Spinal cord (tissue), 10 donors: ENCODE data around the gene REST. TPM values are rescaled to one million over a fixed set of nuclear protein-coding genes. Genes with fewer than 3 reads are reported as not detected.

Experiments used
- DNase-seq, 6 donors: peaks; one replicate each; pipeline versions ENCODE4 v3.0.0 to v3.0.0-alpha.2; 2013 to 2015; ENCODE audit warnings: low spot score in 6 of 6, low read depth in 4 of 6
- H3K27ac ChIP-seq: one replicate; pipeline ENCODE4 v1.5.1; 2013; ENCODE audit warnings: low read depth, low read length, control low read depth
- H3K27me3 ChIP-seq: one replicate; pipeline ENCODE4 v1.6.1; 2013; ENCODE audit warnings: low read length; ENCODE audit not compliant: control insufficient read depth, insufficient read depth
- H3K36me3 ChIP-seq: one replicate; pipeline ENCODE4 v1.6.1; 2013; ENCODE audit warnings: low read length; ENCODE audit not compliant: control insufficient read depth, insufficient read depth
- H3K4me1 ChIP-seq: one replicate; pipeline ENCODE4 v1.6.1; 2013; ENCODE audit warnings: low read length; ENCODE audit not compliant: control insufficient read depth, insufficient read depth
- H3K4me3 ChIP-seq: one replicate; pipeline ENCODE4 v1.5.1; 2013; ENCODE audit warnings: low read depth, low read length, control low read depth
- H3K9me3 ChIP-seq: one replicate; pipeline ENCODE4 v1.6.1; 2013; ENCODE audit warnings: low read length; ENCODE audit not compliant: control insufficient read depth, insufficient read depth
- WGBS: methylation state at CpG from one replicate; pipeline ENCODE4 v1.1.5; 2013; ENCODE audit warnings: missing lambda C conversion rate; ENCODE audit not compliant: insufficient coverage; 5-methylcytosine and 5-hydroxymethylcytosine counted together
- polyA plus RNA-seq, 2 donors: library from polyadenylated mRNA; unstranded; fragments of 120-200 nt; gene quantifications; one replicate each; pipeline ENCODE4 v1.2.1, GENCODE V29; 2013; ENCODE audit not compliant: insufficient read length in 2 of 2
- small RNA-seq: library from RNA; depleted of rRNA; stranded (forward); fragments of <200 nt; gene quantifications from one replicate; pipeline ENCODE3, GENCODE V24; 2014; ENCODE audit warnings: low replicate concordance
- total RNA-seq, 2 donors: library from RNA; depleted of rRNA in 1 of 2; stranded (reverse); fragments of 120-200 nt in 1 of 2; fragments of >200 nt in 1 of 2; gene quantifications; one replicate each; pipeline versions ENCODE4 v1.2.3 to v1.2.4, GENCODE V29; 2013 to 2014
- donor health status: healthy.

REST gene
- total and polyA plus RNA-seq, 4 donors, result 12.3 to 42.9 (median 21.9) TPM

GRCh38 chr4:56986952-56987351 is 79.3 kb downstream of the REST start:
- H3K4me1 ChIP-seq, result no peaks in the 10 kb centered on the region
- no peak for DNase-seq
- H3K36me3 ChIP-seq, result peaks cover 30% of the 10 kb centered on the region
- no peaks in the 10 kb centered on the region for H3K9me3 ChIP-seq
- no peak overlapping the region for H3K4me3 ChIP-seq
- no CpG with 5 or more reads among the region's 3 CpGs for WGBS
- H3K27me3 ChIP-seq, result no peaks in the 10 kb centered on the region
- H3K27ac ChIP-seq, result no peak overlapping the region

- no peak overlapping the region for H3K27ac ChIP-seq
- no peak for DNase-seq
- H3K4me3 ChIP-seq, result no peak overlapping the region
- H3K4me1 ChIP-seq, result no peaks in the 10 kb centered on the region
- H3K36me3 ChIP-seq, result peaks cover 38% of the 10 kb centered on the region
- no peaks in the 10 kb centered on the region for H3K27me3 ChIP-seq
- WGBS, result no CpG with 5 or more reads among the region's 6 CpGs
- no peaks in the 10 kb centered on the region for H3K9me3 ChIP-seq
These were observed 82.6 kb downstream of the REST start for GRCh38 chr4:56990109-56990905.

- Histone ChIP-seq H3K4me3 (no peak overlapping the region), H3K9me3 (no peaks in the 10 kb centered on the region), H3K36me3 (peaks cover 34% of the 10 kb centered on the region), H3K4me1 (no peaks in the 10 kb centered on the region), H3K27me3 (no peaks in the 10 kb centered on the region), H3K27ac (peak overlapping the region; percentile 36)
- DNase-seq, result peak; percentile 58 to 97 (median 84)
- 52% methylated on average over 2 of the region's 7 CpGs for WGBS
These were observed 87.8 kb downstream of the REST start for GRCh38 chr4:56995525-56995924.

GRCh38 chr4:56999751-57000150 is 92.1 kb downstream of the REST start:
- WGBS, result 100% methylated on average over 1 of the region's 1 CpG

GRCh38 chr4:57013543-57014120 is 105.9 kb downstream of the REST start:
- no peak for DNase-seq
- Histone ChIP-seq H3K27me3 (no peaks in the 10 kb centered on the region), H3K36me3 (peaks cover 34% of the 10 kb centered on the region), H3K4me3 (no peak overlapping the region), H3K27ac (no peak overlapping the region), H3K9me3 (no peaks in the 10 kb centered on the region), H3K4me1 (no peaks in the 10 kb centered on the region)
- WGBS, result 100% methylated on average over 1 of the region's 4 CpGs

More at GRCh38 chr4:56999751-57000150, 92.1 kb downstream of the REST start:
- no peaks in the 10 kb centered on the region for H3K4me1 ChIP-seq
- no peak overlapping the region for H3K27ac ChIP-seq
- no peaks in the 10 kb centered on the region for H3K9me3 ChIP-seq
- no peak for DNase-seq
- no peak overlapping the region for H3K4me3 ChIP-seq
- peaks cover 41% of the 10 kb centered on the region for H3K36me3 ChIP-seq
- no peaks in the 10 kb centered on the region for H3K27me3 ChIP-seq

Small RNA genes lying within 50 kb of the gene (small RNA-seq; reads per million reads assigned to genes)
- gene RNU6-998P, result not detected

Other genes starting within 250 kb of the REST start
- gene HOPX, start 226.6 kb upstream of the REST start, total RNA-seq, result 100 to 1,000 TPM; 137 to 353 TPM
- 100 to 1,000 TPM; 323 to 326 TPM for gene HOPX, start 226.6 kb upstream of the REST start, polyA plus RNA-seq
- gene SPINK2, start 86.2 kb upstream of the REST start, total RNA-seq, result under 1 TPM in 1 of 2 donors, not detected in 1; 0.44 TPM
- 1 to 10 TPM; 1.3 to 1.6 TPM for gene SPINK2, start 86.2 kb upstream of the REST start, polyA plus RNA-seq
- gene NOA1, start 69.7 kb downstream of the REST start, total RNA-seq, result 10 to 100 TPM; 14.0 to 14.5 TPM
- gene NOA1, start 69.7 kb downstream of the REST start, polyA plus RNA-seq, result 10 to 100 TPM; 16.3 to 17.2 TPM
- 100 to 1,000 TPM; 108 to 126 TPM for gene POLR2B, start 71.0 kb downstream of the REST start, total RNA-seq
- gene POLR2B, start 71.0 kb downstream of the REST start, polyA plus RNA-seq, result 10 to 100 TPM; 88.5 to 91.1 TPM
- gene IGFBP7, start 202.5 kb downstream of the REST start, total RNA-seq, result 100 to 1,000 TPM in 1 of 2 donors, 10 to 100 TPM in 1; 67.9 to 351 TPM
- gene IGFBP7, start 202.5 kb downstream of the REST start, polyA plus RNA-seq, result 100 to 1,000 TPM; 123 to 130 TPM